Skeletal muscle satellite cell (primary cell): ENCODE data around the gene WWOX.
A peak's percentile ranks its signal among the peaks of the same experiment; 100 is the strongest.

ENCODE experiments used
- H3K27me3 ChIP-seq: 2 replicates; pipeline ENCODE4 v1.7.0; 2013; ENCODE audit warnings: low read length; ENCODE audit not compliant: control insufficient read depth, insufficient read depth
- H3K36me3 ChIP-seq: 2 replicates; pipeline ENCODE4 v1.7.0; 2013; ENCODE audit warnings: mild to moderate bottlenecking, control low read depth, low read length; ENCODE audit not compliant: insufficient read depth
- H3K4me1 ChIP-seq: 2 replicates; pipeline ENCODE4 v1.7.0; 2013; ENCODE audit warnings: low read length; ENCODE audit not compliant: control insufficient read depth, insufficient read depth
- H3K4me2 ChIP-seq: 2 replicates; pipeline ENCODE4 v1.7.0; 2013; ENCODE audit warnings: mild to moderate bottlenecking, low read length
- H3K4me3 ChIP-seq: 2 replicates; pipeline ENCODE4 v1.7.0; 2013; ENCODE audit warnings: low read length
- H3K9ac ChIP-seq: 2 replicates; pipeline ENCODE4 v1.7.0; 2013; ENCODE audit warnings: mild to moderate bottlenecking, low read depth, low read length, moderate library complexity
- H3K9me3 ChIP-seq: replicated peaks from 2 replicates; pipeline ENCODE4 v1.7.0; 2013; ENCODE audit warnings: mild to moderate bottlenecking, control low read depth, low read length

Gene WWOX

GRCh38 chr16:78489631-78490030 is 390.2 kb downstream of the WWOX start:
- H3K36me3 ChIP-seq: no peaks in the 10 kb centered on the region
- no peaks in the 10 kb centered on the region for H3K27me3 ChIP-seq
- H3K9me3 ChIP-seq: no peaks in the 10 kb centered on the region
- no peak overlapping the region for H3K4me3 ChIP-seq
- H3K9ac ChIP-seq: no peak overlapping the region
- H3K4me1 ChIP-seq: peaks cover 6% of the 10 kb centered on the region
- no peak overlapping the region for H3K4me2 ChIP-seq

GRCh38 chr16:78490431-78490830 is 391.0 kb downstream of the WWOX start:
- Histone ChIP-seq H3K9ac (no peak overlapping the region), H3K4me2 (peak overlapping the region; percentile 42), H3K4me3 (no peak overlapping the region), H3K4me1 (peaks cover 6% of the 10 kb centered on the region), H3K27me3 (no peaks in the 10 kb centered on the region), H3K9me3 (no peaks in the 10 kb centered on the region), H3K36me3 (no peaks in the 10 kb centered on the region)

- H3K4me3 ChIP-seq: no peak overlapping the region
- peak overlapping the region; percentile 42 for H3K4me2 ChIP-seq
- H3K36me3 ChIP-seq: no peaks in the 10 kb centered on the region
- H3K9me3 ChIP-seq: no peaks in the 10 kb centered on the region
- no peak overlapping the region for H3K9ac ChIP-seq
- no peaks in the 10 kb centered on the region for H3K27me3 ChIP-seq
- H3K4me1 ChIP-seq: peaks cover 6% of the 10 kb centered on the region
Observed at GRCh38 chr16:78490847-78491246, 391.4 kb downstream of the WWOX start.

GRCh38 chr16:78493573-78493972 is 394.1 kb downstream of the WWOX start:
- H3K27me3 ChIP-seq: no peaks in the 10 kb centered on the region
- H3K9ac ChIP-seq: no peak overlapping the region
- peaks cover 6% of the 10 kb centered on the region for H3K4me1 ChIP-seq
- H3K9me3 ChIP-seq: no peaks in the 10 kb centered on the region
- no peak overlapping the region for H3K4me2 ChIP-seq
- no peaks in the 10 kb centered on the region for H3K36me3 ChIP-seq
- no peak overlapping the region for H3K4me3 ChIP-seq

- Histone ChIP-seq H3K4me1 (peaks cover 6% of the 10 kb centered on the region), H3K4me3 (no peak overlapping the region), H3K9me3 (no peaks in the 10 kb centered on the region), H3K9ac (no peak overlapping the region), H3K27me3 (no peaks in the 10 kb centered on the region), H3K36me3 (no peaks in the 10 kb centered on the region), H3K4me2 (no peak overlapping the region)
Observed at GRCh38 chr16:78494105-78494504, 394.7 kb downstream of the WWOX start.

- Histone ChIP-seq H3K36me3 (no peaks in the 10 kb centered on the region), H3K9me3 (no peaks in the 10 kb centered on the region), H3K4me3 (no peak overlapping the region), H3K4me1 (peaks cover 6% of the 10 kb centered on the region), H3K9ac (no peak overlapping the region), H3K4me2 (no peak overlapping the region), H3K27me3 (no peaks in the 10 kb centered on the region)
Observed at GRCh38 chr16:78494674-78495073, 395.2 kb downstream of the WWOX start.

- Histone ChIP-seq H3K36me3 (no peaks in the 10 kb centered on the region), H3K4me1 (no peaks in the 10 kb centered on the region), H3K9me3 (no peaks in the 10 kb centered on the region), H3K4me2 (no peak overlapping the region), H3K27me3 (no peaks in the 10 kb centered on the region), H3K4me3 (no peak overlapping the region), H3K9ac (no peak overlapping the region)
Observed at GRCh38 chr16:78496189-78496588, 396.7 kb downstream of the WWOX start.

GRCh38 chr16:78499399-78499798 is 399.9 kb downstream of the WWOX start:
- Histone ChIP-seq H3K27me3 (no peaks in the 10 kb centered on the region), H3K4me3 (no peak overlapping the region), H3K36me3 (no peaks in the 10 kb centered on the region), H3K4me1 (no peaks in the 10 kb centered on the region), H3K9ac (no peak overlapping the region), H3K9me3 (no peaks in the 10 kb centered on the region), H3K4me2 (no peak overlapping the region)

- Histone ChIP-seq H3K4me1 (peaks cover 8% of the 10 kb centered on the region), H3K27me3 (no peaks in the 10 kb centered on the region), H3K9me3 (no peaks in the 10 kb centered on the region), H3K36me3 (no peaks in the 10 kb centered on the region), H3K4me2 (no peak overlapping the region), H3K9ac (no peak overlapping the region), H3K4me3 (no peak overlapping the region)
Observed at GRCh38 chr16:78500659-78501270, 401.3 kb downstream of the WWOX start.

GRCh38 chr16:78501744-78502143 is 402.3 kb downstream of the WWOX start:
- H3K9ac ChIP-seq: no peak overlapping the region
- peaks cover 15% of the 10 kb centered on the region for H3K4me1 ChIP-seq
- H3K9me3 ChIP-seq: no peaks in the 10 kb centered on the region
- no peak overlapping the region for H3K4me3 ChIP-seq
- H3K4me2 ChIP-seq: no peak overlapping the region
- no peaks in the 10 kb centered on the region for H3K27me3 ChIP-seq
- H3K36me3 ChIP-seq: no peaks in the 10 kb centered on the region

- Histone ChIP-seq H3K4me1 (peaks cover 15% of the 10 kb centered on the region), H3K27me3 (no peaks in the 10 kb centered on the region), H3K4me2 (no peak overlapping the region), H3K4me3 (no peak overlapping the region), H3K9ac (no peak overlapping the region), H3K9me3 (no peaks in the 10 kb centered on the region), H3K36me3 (no peaks in the 10 kb centered on the region)
Observed at GRCh38 chr16:78502812-78503350, 403.4 kb downstream of the WWOX start.

- Histone ChIP-seq H3K9me3 (no peaks in the 10 kb centered on the region), H3K27me3 (no peaks in the 10 kb centered on the region)
Observed at GRCh38 chr16:78503602-78504001, 404.1 kb downstream of the WWOX start.

More at GRCh38 chr16:78503602-78504001, 404.1 kb downstream of the WWOX start:
- Histone ChIP-seq H3K4me2 (no peak overlapping the region), H3K9ac (no peak overlapping the region), H3K4me1 (peaks cover 15% of the 10 kb centered on the region), H3K36me3 (no peaks in the 10 kb centered on the region), H3K4me3 (no peak overlapping the region)
